Kidney glomerular epithelial cell (primary cell): ENCODE measurements around the gene UBASH3B.
A peak's percentile ranks its signal among the peaks of the same experiment; 100 is the strongest.

Source experiments
- DNase-seq: peaks from one replicate; lab custom pipeline; 2025; lab: John Stamatoyannopoulos, UW

UBASH3B gene

DNA sequence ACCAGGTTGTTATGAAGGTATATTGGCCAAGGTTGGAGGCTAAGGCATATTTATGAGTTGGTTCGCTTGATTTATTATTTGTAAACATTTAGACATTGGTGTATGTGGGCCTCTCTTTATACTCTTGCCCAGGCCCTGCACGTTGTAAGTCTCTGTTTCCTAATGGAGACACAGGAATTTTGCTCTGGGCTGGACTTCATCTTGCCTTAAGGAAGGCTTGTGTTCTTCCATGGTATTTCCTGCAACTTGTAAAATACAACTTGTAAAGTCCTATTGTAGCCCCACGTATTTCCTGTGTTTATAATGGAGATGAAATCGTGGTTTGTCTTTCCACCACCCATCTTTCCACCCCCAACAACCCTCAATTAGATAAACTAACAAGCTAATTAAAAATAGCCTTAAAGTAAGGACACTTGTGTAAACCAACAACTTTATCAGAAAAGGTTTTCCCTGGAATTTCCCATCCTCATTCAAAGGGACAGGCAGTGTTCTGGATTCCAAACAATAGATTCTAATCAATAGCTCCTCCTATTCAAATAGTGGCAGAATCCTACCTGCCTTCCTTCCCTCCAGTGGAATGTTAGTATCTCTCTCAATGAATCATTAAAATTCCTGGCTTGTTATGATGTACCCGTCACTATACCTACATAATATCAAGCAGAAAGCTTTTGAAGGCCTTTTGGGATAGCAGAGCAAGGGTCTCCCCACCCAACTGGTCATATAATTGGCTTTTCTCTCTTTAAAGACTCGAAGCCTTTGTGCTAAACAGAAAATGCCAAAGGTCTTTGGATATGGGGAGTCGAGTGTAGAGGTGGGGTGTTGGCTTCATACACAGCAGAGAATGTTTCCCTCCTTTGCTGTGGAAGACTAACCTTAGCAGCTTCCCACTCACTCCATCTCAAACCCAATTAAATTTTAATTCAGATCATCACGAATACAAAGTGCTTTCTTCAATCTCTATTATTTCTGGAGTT, 77.1 kb downstream of the UBASH3B start:
- DNase-seq, result peak; percentile 39

DNA sequence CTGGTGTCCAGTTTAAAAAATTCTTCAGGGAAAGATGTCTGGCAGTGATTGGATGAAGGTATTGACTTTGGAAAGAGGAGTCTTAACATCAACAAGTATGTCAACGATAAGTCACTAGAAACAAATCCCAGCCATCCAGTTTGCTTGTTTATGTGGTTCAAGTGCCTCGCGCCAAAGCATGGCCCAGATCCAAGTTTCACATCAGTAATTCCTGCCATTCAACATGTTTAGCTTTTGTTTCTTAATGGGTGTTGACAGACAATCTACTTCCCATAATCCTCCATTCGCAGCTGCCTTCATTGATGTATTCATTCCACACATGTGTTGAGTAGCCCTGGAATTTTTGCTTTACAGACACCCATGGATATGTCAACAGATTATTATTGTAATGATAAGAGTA, 77.8 kb downstream of the UBASH3B start:
- peak; percentile 79 for DNase-seq

DNA sequence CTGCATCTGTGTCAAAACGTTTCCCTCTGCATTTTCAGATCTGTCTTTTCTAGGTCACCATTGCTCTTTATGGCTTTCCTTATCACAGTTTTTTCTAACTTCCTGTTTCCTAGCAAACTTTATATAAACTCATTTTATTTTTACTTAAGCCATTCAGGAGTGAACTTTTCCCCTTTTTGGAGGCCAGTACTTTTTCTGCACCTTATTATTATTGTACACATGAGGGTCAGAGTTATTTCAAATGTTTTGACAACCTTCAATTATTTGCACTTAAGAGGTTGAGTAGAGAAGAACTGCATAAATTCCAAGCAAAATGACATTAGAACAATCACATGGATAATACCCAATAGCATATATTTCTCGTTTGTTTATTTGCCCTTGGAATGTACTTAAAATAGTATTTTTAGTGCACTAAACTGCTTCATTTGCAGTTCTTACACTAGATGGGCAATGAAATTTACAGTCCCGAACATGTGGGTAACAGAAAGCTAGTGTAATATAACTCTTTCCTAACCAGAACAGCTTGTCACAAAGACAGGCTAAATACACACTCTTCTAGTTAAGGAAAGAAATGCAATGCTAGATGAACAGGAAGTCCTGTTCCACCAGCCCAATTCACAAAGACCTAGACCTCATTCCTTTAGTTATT, 79.5 kb downstream of the UBASH3B start:
- DNase-seq, result no peak

DNA sequence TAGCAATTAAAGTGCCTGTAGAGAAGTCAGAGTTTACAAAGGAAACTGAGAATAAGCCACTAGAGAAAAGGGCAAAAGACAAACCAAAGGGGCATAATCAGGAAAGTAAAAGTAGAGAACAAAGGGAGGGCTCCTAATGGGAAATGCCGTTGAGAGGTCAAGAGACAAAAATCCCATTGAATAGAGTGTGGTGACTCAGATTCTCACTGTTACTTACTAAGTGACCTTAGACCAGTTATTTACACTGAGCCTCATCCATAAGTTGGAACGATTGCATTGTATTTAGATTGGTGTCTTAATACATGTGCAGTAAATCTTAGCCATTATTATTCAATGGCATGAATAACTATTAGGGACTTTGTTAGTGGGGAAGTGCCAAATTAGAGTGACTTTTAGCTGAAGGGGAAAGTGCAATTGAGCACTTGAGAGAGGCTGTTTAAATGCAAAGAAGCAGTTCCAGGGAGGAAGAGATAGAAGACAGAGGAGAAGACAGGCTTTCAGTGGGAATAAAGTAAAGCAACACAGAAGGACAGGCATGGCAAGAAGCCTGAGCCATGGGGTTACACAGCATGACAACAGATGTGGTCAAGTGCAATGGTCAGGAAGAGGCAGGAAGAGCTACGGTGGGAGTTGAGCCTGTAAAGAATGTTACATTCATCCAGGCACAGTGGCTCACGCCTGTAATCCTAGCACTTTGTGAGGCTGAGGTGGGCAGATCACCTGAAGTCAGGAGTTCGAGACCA, 82.6 kb downstream of the UBASH3B start:
- no peak for DNase-seq

DNA sequence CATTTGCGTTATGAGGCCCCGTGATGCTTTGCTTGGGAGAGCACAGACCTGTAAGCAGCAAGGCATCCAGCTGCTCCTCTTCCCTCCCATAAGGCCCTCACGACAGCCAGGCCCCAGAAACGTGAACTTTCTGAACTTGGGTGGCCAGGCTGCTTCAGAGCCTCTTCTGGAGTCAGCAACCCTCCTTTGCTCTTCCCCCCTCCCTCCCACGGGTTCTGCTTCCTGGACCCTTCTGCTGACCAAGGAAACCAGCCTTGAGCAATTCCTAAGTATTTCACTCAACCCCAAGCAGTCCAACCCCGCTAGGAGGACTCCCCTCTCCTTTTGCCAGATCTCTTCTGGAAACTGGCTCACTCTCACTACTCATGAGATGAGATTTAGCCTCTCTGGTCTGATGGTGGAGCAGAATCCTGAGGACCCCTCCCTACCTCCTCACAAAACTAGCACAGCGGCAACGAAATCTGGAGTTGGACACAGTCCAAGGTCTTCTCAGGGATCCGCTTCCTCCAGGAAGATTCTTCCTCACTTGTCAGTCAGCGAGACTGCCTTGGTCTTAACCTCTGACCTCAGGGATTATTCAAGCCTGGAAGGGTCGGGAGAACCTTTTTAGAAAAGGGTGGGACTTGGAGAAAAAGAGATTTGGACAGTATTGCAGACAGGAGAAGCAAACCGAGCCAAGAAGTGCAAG, 86.2 kb downstream of the UBASH3B start:
- DNase-seq, result no peak

DNA sequence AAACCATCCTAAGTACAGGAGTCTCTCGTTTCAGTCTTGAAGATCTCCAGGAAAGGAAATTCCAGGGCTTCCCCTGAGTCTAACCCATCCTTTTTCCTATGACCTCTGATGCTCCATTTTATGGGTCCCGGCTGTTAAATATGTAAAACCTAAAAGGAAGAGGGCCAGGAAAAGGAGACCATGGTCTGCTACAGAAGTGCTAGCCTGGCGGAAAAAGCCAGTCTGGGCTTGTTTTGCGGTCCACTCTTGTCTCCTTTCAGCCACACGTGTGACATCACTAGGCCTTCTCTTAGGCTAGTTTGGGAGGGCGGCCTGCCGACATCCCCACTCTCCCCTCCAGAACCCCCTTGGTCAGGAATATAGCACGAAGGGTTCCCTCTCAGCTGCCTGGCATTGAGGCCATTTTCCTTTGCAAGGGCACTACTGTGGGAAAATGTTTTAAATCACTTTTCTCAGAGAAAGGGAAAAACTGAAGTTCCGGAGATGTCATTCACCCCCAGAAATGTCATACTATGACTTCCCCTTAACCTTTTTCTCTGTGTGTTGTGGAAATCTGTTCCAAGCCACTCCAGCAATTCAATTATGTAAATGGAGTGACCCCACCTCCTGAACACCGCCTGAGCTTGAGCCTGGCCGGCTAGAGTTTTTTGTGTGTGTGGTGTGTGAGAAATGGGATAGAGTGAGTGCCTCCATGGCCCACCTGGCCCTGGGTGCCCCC, 86.9 kb downstream of the UBASH3B start:
- no peak for DNase-seq

DNA sequence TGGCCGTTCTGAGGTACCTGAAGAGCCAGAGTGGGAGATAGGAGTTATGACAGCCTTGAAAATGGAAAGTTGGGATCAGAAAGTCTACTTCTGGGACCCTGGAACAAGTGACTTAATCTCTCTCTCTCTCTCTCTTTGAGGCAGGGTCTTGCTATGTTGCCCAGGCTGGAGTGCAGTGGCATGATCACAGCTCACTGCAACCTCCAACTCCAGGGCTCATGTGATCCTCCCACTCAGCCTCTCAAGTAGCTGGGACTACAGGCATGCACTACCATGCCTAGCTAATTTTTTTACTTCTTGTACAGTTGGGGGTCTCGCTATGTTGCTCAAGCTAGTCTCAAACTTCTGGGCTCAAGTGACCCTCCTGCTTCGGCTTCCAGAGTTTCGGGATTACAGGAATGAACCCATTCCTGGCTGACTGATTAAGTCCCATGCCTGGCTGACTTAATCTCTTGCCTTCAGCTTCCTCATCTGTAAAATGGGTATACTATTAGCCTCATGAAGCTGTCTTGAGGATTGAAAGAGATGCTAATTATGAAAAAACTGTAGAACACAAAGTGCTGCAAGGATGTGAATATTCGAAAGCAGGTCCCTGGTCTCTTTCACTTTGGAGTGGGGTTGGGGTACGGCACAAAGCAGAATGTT, 87.7 kb downstream of the UBASH3B start:
- DNase-seq, result no peak

DNA sequence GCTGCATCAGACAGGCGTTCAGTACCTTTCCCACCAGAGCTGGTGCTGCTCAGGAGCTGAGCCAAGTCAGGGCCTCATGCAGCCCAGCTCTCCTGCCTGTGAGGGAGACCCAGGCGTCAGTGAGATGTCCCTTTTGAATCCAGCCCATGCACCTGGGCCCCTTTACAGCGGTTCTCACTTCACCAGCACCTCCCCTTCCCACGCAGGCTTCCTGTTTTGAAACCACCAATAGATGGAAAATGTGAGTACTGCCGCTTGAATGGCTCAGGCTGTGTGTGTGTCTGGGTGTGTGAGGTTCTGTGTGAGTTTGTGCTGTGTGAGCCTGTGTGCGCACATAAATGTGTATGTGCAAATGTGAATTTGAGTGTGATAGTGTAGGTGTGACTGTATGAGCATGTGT, 88.4 kb downstream of the UBASH3B start:
- no peak for DNase-seq

DNA sequence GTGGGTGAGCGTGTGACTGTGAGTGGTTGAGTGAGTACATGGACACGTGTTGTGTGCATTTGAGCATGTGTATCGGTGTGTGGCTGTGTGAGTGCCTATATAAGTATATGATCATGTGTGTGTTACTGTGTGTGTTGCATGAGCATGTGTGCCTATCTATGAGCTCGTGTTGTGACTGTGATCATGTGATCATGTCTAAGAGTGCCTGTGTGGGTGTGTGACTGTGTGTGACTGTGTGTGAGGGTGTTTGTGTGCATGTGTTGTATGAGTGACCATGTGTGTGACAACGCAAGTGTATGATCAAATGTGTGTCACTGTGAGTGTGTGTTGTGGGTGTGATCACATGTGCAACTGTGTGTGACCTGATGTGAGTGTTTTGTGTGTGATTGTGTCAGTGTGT, 88.8 kb downstream of the UBASH3B start:
- no peak for DNase-seq

DNA sequence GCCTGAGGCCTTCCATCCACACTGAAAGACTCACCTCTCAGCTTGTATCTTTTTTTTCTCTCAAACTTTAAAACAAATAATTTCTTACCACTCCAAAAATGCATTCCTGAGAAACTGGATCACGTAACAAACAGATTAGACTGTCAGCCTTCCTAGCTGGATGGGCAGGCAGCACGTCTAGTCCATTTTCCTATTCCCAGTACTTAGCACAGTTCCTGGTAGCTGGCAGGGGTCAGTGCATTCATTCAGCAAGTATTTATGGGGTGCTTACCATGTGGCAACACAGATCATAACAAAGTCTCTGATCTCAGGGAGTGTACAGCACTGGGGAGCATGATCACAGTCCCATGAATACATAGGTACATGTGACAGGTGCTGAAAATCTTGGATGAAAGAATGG, 89.6 kb downstream of the UBASH3B start:
- no peak for DNase-seq

DNA sequence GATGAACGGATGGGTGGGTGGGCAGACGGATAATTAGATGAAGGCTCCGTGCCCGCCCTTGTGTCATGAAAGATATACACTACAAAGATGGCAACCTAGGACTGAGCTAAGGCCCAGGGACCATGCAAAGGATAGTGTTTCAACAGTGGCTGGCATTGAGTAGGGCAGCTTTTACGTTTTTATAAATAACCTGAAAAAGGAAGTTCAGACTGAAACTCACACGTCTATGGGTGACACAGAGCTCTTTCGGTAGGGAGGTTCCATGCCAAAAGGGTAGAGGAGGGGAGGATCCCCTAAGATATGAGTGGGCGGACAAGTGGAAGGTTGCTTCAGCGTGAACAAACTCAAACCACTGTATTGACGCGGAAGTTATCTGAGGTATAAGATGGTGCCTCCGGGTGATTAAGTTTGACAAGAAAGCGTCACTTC, 90.5 kb downstream of the UBASH3B start:
- no peak for DNase-seq

DNA sequence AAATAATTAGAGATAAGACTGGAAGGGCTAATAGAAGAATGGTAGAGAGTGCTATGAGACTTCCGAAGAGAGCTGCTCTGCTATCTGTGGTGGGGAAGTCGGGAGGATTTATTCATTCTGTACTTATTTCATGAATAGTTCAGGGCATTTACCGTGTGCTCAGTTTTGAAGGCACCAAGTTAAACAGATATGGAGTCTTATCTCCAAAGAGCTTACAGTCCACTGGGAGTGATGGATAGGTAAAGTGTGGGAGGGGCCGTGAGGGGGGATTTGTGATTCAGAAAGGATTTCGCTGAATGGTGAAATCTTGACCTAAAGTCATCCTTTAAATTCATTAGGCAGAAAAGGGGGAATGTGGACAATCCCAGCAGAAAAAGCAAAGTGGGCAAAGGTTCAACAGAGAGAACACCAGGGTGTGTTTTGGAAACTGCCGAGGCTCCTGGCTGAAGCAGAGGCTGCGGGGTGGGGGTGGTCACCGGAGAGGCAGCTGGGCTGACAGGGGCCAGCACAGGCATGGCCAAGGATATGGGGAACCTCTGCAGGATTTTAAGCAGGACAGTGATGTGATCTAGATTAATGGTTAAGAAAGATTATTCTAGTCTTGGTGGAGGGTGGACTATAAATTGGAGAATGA, 91.2 kb downstream of the UBASH3B start:
- no peak for DNase-seq

DNA sequence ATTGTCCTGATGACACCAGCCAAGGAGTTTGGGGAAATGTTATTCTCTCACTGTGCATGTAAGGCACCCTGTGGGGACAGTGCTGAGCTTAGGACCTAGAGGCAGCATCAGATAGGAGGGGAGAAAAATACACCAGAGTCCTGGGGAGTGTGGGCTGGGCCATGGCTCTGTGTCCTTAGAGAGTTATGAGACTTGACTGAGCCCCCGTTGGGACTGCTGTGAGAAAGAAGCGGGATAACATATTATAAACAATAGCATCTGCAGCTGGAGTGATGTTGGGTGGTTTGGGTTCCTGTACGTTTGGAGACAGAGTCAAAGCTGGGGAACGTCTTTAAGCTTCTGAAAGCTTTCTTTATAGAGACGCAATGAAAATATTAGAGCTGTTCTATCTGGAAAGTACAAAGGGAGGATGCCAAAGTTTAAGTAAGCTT, 91.8 kb downstream of the UBASH3B start:
- DNase-seq, result no peak

DNA sequence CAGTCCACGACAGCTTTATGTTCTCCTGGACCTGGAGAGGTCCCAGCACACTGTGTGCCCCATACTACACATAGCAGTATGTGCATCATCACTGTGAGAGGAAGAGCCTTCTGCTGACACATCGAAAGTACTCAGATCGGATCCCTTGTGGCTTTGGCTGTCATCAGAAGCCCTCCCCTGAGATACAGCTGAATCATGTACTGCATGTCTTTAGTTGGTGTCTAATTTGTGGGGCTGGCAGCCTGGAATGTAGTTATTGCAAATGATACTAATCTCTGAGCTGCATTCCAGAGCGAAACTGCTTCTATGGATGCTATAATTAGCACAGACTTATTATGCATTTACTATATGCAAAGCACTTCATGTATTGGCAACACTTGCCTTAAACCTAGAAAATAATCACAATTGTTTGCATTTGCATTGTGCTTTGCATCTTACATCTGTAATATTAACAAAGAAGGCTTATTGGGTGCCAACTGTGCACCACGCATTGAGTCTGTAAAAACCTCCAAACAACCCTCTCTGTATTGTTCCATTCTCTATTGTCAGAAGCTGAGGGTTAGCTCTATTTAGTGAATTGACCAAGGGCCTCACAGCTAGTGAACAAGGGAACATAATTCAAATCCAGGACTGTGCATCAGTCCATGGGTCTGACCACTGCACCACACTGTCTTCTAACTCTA, 93.6 kb downstream of the UBASH3B start:
- DNase-seq, result peak; percentile 42

DNA sequence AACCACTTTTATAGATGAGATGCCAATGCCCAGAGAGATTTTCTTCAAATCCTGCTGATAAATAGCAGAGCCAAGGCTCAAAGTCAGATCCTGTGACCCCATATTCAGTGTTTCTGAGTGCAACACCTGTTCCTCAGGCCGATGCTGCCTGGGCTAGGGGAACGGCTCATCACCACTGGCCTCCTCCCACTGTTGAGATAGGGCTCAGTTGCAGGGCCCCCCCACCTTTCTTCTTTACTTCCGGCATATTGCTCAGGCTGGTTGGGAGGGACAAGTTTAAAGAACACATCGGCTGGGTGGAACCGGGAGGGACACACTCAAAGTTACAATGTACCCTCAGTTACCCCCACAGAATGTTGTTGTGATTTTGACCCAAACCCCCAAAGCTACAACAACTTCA, 94.5 kb downstream of the UBASH3B start:
- DNase-seq, result no peak

DNA sequence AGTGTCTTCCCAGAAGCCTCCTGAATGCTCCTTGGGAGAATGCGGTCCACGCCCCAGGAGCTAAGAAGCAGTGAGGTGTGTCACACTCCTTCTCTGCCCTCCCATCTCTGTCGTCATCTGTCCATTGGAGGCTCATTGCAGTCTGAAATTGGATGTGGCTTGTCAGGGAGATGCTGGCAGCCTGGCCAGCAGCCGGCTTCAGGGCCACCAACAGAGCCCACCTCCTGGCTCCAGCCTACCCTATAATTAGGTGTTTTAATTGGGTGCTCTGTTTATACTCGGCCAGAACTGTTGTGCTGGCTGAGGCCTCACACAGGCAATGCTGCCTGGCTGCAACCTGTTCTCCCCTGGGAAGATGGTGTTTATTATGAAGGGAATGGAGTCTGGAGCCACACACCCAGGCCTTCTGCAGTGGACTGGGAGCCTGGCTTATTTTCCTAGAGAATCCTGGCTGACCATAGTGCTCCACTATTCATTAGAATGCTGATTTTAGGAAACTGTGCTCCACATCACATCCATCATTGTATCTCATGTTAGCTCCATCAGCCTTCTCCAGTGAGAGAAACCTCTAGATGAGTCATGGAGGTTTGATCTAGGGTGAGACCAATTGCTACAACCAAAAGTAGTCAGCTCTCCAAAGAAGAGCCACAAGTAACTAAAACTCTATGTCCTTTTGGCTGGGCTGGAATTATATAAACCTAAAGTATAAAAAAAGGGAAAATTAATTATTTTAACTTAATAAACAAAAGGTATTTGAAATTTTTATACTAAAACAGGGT, 96.0 kb downstream of the UBASH3B start:
- DNase-seq, result peak; percentile 28

DNA sequence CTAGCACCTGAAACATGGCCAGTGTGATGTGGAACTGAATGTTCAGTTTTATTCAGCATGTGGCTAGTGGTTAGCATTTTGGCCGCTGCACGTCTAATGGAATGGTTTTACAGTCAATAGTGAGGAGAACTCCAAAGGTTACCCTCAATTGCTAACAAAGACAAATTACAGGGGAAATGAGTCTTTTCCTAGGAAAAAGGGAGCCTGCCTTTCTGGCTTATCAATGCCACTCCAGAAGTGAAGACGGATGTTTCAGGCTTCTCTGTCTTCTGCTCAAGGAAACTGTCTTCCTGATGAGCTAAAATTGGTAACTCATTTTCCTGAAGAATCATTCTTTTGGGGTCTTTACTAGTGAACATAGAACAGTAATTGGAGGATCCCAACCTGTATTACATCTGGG, 98.5 kb downstream of the UBASH3B start:
- DNase-seq, result no peak

DNA sequence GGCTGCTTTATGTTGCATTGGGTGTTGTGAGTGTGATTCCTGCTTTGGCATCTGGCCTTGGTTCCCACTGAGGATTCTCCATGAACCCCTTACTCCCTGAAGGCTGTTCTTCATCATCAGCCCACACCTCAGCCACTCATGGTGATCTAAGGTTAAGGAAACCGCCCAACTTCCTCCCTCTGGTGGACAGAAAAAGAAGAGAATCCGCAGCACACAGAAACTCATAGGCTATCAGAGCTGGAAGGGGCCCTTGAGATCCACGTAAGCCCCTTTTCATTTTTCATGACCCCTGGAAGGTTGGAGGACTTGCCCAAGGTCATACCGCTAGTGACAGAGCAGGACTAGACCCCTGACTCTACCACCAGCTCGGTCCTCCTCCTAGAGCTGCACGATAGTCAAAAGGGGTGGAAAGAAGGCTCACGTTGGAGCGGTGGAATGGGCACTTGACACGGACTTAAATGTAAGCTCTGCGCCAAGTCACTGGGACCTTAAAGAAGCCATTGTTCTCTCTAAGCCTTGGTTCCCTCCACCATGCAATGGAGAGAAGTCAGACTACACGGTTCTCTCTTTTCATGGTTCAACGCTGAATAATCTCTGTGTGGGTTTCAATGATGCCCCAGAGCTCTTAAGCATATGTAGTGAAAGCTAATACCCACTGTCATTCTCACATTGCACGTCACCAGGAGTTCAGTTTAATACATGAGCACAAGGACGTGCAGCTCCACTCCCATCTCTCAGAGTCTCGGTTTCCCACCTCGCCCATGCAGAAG, 99.2 kb downstream of the UBASH3B start:
- no peak for DNase-seq
